Kidney (tissue), 14 donors: ENCODE data around the gene GOLGA2. TPM values are rescaled to one million over a fixed set of nuclear protein-coding genes. Genes with fewer than 3 reads are reported as not detected.

ENCODE experiments used
- DNase-seq, 5 donors: peaks; one replicate each; pipeline ENCODE4 v3.0.0-alpha.2; 2013 to 2020
- FAIRE-seq: peaks from 2 replicates; lab custom pipeline; 2012; peaks lifted over from hg19 to GRCh38; lab: Jason Lieb, UNC
- H3K27ac ChIP-seq, 2 donors: one replicate each; pipeline ENCODE4 v1.7.0; 2013; ENCODE audit warnings: low read depth in 2 of 2, low read length in 2 of 2, inconsistent platforms in 1 of 2
- H3K27me3 ChIP-seq: one replicate; pipeline ENCODE4 v1.7.1; 2013; ENCODE audit warnings: low read length, inconsistent platforms; ENCODE audit not compliant: control insufficient read depth, insufficient read depth
- H3K36me3 ChIP-seq, 3 donors: one replicate each; pipeline versions ENCODE4 v1.7.0 to v1.7.1; 2013; ENCODE audit warnings: low read length in 3 of 3, control low read depth in 1 of 3, inconsistent platforms in 1 of 3; ENCODE audit not compliant: insufficient read depth in 3 of 3, control insufficient read depth in 2 of 3
- H3K4me1 ChIP-seq, 3 donors: one replicate each; pipeline versions ENCODE4 v1.7.0 to v1.7.1; 2013; ENCODE audit warnings: low read length in 3 of 3, inconsistent platforms in 1 of 3, low read depth in 1 of 3; ENCODE audit not compliant: control insufficient read depth in 2 of 3, insufficient read depth in 2 of 3
- H3K4me3 ChIP-seq, 3 donors: one replicate each; pipeline versions ENCODE4 v1.7.0 to v1.8.1; 2013; ENCODE audit warnings: low read length in 3 of 3, control low read depth in 1 of 3, inconsistent platforms in 1 of 3
- H3K9ac ChIP-seq, 3 donors: one replicate each; pipeline versions ENCODE4 v1.7.0 to v1.7.1; 2013; ENCODE audit warnings: low read length in 3 of 3, control low read depth in 1 of 3, inconsistent platforms in 1 of 3
- H3K9me3 ChIP-seq, 3 donors: one replicate each; pipeline versions ENCODE4 v1.7.0 to v1.7.1; 2013; ENCODE audit warnings: low read length in 3 of 3, control low read depth in 1 of 3, inconsistent platforms in 1 of 3; ENCODE audit not compliant: control insufficient read depth in 2 of 3, insufficient read depth in 1 of 3
- intact Hi-C: fragments of 100-400 bp; cut with DNase I; formaldehyde crosslinking; loops from one replicate; pipeline ENCODE4 v1.11.1; 2022
- polyA plus RNA-seq: library from polyadenylated mRNA; stranded (reverse); fragments of 350-450 nt; fragmentation: Illumina TruSeq; extraction: RNeasy Lipid Tissue Mini Kit (QIAGEN cat#74804); gene quantifications from one replicate; pipeline ENCODE4 v1.2.3, GENCODE V29; 2014; ENCODE audit warnings: low read depth, low replicate concordance; ENCODE audit not compliant: insufficient read depth
- total RNA-seq: library from RNA; stranded (reverse); fragmentation: NEBNext Ultra II Directional; extraction: Animal tissue kit (Norgen Biotek cat#: 25700); gene quantifications from one replicate; pipeline ENCODE4 v1.2.1, GENCODE V29; 2021
- TF ChIP-seq, protein P1 (sequence below): IDR thresholded peaks from 3 replicates; pipeline ENCODE4 v1.5.1; 2012; ENCODE audit warnings: mild to moderate bottlenecking, moderate library complexity, borderline replicate concordance; ENCODE audit not compliant: insufficient read depth; ENCODE audit errors: extremely low read depth
- donor health status: control.
- donor health status: control.
- donor health status: control.
- donor health status: control.
- donor health status: control.
- donor health status: DM: yes; HTN: yes; CAD: no.
- donor health status: Normal renal cell carcinoma (clear cell type).

The GOLGA2 gene
- total and polyA plus RNA-seq, 2 donors from 2014 or later = 42.9 to 79.7 TPM

DNA sequence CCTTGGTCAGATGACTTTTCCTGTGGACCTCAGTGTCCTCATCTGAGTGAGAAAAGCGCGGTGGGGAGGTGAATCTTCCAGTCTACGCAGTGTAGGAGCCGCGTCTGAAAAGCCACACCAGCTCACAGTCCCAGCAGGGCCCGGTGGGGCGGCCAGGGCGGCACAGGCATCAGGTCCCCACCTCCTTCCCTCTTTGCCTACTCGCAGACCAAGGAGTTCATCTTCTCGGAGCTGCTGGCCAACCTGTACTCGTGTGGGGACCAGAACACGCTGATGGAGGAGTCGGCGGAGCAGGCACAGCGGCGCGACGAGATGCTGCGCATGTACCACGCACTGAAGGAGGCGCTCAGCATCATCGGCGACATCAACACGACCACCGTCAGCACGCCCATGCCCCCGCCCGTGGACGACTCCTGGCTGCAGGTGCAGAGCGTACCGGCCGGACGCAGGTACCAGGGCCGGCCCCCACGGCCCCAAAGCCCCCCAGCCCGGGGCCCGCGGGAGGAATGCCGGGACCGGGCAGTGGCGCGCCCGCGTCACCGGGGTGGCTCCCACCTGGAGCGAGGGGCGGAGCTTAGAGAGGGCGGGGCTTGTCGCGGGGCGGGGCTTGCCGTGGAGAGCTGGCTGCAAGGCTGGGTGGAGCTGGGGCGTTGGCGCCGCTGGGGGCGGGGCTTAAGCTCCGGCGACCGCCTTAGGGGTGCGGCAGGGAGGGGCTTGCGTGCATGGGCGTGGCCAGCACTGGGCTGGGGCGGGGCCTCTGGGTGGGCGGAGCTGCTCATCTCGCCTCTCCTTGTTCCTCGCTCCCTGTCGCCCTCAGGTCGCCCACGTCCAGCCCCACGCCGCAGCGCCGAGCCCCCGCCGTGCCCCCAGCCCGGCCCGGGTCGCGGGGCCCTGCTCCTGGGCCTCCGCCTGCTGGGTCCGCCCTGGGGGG, 25.6 kb downstream of the GOLGA2 start:
- intact Hi-C loops = no loop called here
- Histone ChIP-seq H3K27me3 (no peaks in the 10 kb centered on the region), H3K4me3 (peak overlapping the region in 2 of 3 donors; percentile 23 to 49), H3K9me3 (no peaks in the 10 kb centered on the region), H3K27ac (no peak overlapping the region), H3K4me1 (peaks cover 0 to 12% (median 4%) of the 10 kb centered on the region in 3 donors), H3K36me3 (no peaks in the 10 kb centered on the region), H3K9ac (no peak overlapping the region)
- peak; percentile 92 to 98 (median 96) for DNase-seq
- TF ChIP-seq, protein P1, sequence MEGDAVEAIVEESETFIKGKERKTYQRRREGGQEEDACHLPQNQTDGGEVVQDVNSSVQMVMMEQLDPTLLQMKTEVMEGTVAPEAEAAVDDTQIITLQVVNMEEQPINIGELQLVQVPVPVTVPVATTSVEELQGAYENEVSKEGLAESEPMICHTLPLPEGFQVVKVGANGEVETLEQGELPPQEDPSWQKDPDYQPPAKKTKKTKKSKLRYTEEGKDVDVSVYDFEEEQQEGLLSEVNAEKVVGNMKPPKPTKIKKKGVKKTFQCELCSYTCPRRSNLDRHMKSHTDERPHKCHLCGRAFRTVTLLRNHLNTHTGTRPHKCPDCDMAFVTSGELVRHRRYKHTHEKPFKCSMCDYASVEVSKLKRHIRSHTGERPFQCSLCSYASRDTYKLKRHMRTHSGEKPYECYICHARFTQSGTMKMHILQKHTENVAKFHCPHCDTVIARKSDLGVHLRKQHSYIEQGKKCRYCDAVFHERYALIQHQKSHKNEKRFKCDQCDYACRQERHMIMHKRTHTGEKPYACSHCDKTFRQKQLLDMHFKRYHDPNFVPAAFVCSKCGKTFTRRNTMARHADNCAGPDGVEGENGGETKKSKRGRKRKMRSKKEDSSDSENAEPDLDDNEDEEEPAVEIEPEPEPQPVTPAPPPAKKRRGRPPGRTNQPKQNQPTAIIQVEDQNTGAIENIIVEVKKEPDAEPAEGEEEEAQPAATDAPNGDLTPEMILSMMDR = no peak
- FAIRE-seq = no peak

DNA sequence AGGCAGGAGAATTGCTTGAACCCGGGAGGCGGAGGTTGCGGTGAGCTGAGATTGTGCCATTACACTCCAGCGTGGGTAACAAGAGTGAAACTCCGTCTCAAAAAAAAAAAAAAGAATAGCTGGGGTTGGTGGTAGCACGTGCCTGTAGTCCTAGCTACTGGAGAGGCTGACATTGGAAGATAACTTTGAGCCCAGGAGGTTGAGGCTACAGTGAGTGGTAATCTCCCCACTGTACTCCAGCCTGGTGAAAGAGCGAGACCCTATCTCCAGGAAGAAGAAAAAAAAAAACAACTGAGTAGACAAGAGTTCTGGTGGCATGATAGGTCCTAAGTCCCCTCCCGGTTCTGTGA, 26.3 kb downstream of the GOLGA2 start:
- no peak overlapping the region for H3K27ac ChIP-seq
- FAIRE-seq = no peak

DNA sequence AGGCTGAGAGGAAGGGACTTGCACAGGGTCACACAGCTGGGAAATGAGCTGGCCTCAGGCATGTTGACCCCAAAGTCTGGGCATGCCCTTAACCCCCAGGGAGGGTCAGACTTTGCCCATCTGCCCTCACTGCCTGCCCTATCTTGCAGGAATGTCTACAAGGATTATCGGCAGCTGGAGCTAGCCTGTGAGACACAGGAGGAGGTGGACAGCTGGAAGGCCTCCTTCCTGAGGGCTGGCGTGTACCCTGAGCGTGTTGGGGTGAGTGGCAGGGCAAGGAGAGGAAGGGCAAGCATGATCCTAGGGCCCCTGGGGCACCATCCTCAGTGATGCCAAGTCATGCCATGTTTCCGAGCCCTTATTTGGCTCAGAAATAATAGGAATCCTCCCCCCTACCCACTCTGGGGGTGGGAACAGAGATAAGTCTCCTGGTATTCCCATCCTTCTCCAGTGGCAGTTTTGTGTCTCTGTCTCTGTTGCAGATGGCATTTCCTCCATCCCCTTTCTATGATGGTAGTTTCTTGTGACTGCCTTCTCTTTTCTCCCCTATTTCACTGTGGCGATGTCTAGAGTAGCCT, 28.5 kb downstream of the GOLGA2 start:
- intact Hi-C loops = no loop called here
- no peak overlapping the region for H3K4me3 ChIP-seq
- no peak overlapping the region for H3K9ac ChIP-seq
- DNase-seq = peak in 1 of 5 donors; percentile 43
- H3K27ac ChIP-seq = no peak overlapping the region
- peaks cover 0 to 12% (median 4%) of the 10 kb centered on the region in 3 donors for H3K4me1 ChIP-seq
- no peak for FAIRE-seq
- no peaks in the 10 kb centered on the region for H3K27me3 ChIP-seq
- H3K36me3 ChIP-seq = no peaks in the 10 kb centered on the region
- TF ChIP-seq, protein P1 = no peak
- no peaks in the 10 kb centered on the region for H3K9me3 ChIP-seq

More for the DNA sequence above, 26.3 kb downstream of the GOLGA2 start:
- TF ChIP-seq, protein P1 = no peak
- Histone ChIP-seq H3K36me3 (no peaks in the 10 kb centered on the region), H3K9me3 (no peaks in the 10 kb centered on the region), H3K9ac (no peak overlapping the region), H3K27me3 (no peaks in the 10 kb centered on the region), H3K4me1 (peaks cover 0 to 12% (median 4%) of the 10 kb centered on the region in 3 donors), H3K4me3 (no peak overlapping the region)
- DNase-seq = no peak
- intact Hi-C loops = no loop called here
